GM19023 (cell line): ENCODE data around the gene KDM6A.
"Not testable (repeated sequence)": the region's sequence is repeated elsewhere in the genome, so short reads cannot be mapped to it uniquely, and the experiment has no call there.

ENCODE experiments used
- ATAC-seq: cut with Tn5 transposase; IDR thresholded peaks from one replicate; pipeline ENCODE4 v1.9.1; 2021; ENCODE audit warnings: mild to moderate bottlenecking, moderate library complexity; ENCODE audit not compliant: unreplicated experiment

KDM6A gene

DNA sequence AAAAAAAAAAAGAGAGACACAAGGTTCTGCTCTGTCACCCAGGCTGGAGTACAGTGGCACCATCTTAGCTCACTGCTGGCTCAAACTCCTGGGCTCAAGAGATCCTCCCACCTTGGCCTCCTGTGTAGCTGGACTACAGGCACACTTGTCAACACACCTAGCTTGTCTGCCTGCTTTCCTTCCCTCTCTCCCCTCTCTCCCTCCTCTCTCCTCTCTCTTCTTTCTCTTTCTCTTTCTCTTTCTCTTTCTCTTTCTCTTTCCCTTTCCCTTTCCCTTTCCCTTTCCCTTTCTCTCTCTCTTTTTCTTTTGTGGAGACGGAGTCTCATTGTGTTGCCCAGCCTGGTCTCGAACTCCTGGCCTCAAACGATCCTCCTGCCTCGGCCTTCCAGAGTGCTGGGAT lies 195.6 kb downstream of the KDM6A start:
- no peak for ATAC-seq

DNA sequence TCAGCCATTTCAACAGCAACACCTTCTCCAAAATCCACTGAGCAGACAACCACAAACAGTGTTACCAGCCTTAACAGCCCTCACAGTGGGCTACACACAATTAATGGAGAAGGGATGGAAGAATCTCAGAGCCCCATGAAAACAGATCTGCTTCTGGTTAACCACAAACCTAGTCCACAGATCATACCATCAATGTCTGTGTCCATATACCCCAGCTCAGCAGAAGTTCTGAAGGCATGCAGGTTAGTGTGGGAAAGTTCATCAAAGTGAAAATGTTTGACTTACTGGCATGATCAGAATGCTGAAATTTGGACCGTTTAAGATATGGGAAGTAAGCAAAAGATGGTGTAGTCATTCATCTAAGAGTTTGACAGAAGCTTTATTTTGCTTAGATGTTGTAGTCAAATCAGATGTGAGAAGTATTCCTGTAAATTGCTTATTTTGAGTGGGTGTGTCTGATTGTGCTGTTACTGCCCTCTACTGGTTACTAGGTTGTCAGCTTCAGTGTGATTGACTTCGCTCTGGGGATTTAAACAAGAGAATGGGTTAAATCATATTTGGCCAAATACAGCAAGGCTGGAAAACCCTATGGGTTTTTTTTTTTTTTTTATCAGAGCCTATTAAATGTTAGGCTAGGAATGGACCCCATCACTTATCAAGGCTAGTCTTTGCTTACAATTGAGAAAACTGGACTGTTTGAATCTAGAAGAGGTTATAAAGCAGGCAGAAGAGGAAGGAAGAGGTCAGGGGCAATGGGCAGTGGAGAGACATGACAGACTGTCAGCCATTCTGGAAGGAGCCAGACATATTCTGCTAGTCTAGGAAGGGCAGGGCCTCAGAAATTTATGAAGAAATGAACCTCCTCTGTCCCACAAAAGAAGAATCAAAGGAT lies 197.4 kb downstream of the KDM6A start:
- peak; percentile 49 for ATAC-seq

DNA sequence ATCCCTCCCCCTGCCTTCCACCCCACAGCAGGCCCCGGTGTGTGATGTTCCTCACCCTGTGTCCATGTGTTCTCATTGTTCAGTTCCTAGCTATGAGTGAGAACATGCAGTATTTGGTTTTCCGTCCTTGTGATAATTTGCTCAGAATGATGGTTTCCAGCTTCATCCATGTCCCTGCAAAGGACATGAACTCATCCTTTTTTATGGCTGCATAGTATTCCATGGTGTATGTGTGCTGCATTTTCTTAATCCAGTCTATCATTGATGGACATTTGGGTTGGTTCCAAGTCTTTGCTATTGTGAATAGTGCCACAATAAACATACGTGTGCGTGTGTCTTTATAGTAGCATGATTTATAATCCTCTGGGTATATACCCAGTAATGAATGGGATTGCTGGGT lies 200.0 kb downstream of the KDM6A start:
- not testable (repeated sequence) for ATAC-seq

DNA sequence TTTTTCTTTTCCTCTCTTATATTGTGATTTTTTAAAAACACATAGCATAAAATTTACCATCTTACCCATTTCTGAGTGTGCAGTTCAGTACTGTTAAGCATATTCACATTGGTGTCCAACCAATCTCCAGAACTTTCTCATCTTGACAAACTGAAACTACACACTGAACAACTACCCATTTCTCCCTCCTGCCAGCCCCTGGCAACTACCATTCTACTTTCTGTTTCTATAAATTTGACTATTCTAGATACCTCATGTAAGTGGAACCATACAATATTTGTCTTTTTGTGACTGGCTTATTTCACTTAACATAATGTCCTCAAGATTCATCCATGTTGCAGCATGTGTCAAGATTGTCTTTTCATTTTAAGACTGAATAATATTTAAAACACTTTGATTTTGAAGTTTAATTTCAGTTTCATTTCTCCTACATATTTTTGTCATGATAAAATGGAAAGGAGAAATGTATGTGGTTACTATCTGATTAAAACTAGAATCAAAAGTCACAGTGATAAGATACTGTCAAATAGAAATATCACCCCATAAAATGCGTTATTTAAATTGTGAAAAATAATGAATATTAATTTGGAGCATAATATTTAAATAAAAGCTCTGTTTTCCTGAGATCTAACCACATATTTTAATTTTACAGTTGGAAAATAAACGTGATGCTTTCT lies 204.9 kb downstream of the KDM6A start:
- ATAC-seq = peak; percentile 85

DNA sequence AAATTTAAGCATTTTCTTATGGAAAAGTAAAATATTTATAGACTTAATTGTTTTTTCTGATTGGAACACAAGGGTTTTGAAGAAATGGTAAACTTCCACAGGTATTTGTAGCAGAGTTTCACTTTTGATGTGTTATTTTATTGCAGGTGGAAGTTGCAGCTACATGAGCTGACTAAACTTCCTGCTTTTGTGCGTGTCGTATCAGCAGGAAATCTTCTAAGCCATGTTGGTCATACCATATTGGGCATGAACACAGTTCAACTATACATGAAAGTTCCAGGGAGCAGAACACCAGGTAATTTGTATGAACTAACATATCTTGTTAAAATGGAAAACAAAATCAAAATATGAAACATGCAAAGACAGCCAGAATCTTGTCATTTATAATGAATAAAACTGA lies 210.3 kb downstream of the KDM6A start:
- ATAC-seq = no peak

DNA sequence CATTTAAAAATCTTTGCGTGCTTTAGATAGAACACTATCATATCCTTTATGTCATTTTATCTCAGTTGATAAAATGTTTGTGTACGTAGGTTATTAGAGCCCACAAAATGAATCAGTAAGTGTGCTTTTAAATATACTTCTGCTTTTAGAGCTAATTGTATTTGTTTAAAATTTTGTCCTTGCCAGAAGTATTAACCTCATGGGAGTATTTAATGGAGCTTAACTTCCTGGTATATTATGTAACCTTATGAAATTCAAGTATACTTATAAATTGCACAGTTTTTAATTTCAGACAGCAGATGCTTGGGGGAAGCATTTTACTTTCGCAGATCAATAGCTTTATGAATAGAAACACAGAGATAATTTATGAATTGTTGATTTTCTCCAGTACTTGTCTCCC lies 237.5 kb downstream of the KDM6A start:
- no peak for ATAC-seq

DNA sequence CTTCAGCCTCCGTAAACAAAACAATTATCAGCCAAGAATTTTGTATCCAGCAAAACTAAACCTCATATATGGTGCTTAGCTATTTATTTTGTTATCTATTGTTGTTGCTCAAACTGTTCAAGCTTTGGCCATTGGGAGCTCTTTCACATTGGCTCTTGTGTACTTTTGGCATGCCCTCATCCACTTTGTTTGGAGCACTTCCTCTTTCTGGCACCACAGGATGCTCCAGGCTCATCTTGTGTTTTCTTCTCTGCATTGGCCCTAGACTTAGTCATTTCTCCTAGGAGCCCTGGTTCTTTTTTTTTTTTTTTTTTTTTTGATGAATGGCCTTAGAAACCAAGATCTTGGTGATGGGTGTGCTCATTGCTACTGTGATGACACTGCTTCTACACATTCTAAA lies 253.2 kb downstream of the KDM6A start:
- no peak for ATAC-seq

DNA sequence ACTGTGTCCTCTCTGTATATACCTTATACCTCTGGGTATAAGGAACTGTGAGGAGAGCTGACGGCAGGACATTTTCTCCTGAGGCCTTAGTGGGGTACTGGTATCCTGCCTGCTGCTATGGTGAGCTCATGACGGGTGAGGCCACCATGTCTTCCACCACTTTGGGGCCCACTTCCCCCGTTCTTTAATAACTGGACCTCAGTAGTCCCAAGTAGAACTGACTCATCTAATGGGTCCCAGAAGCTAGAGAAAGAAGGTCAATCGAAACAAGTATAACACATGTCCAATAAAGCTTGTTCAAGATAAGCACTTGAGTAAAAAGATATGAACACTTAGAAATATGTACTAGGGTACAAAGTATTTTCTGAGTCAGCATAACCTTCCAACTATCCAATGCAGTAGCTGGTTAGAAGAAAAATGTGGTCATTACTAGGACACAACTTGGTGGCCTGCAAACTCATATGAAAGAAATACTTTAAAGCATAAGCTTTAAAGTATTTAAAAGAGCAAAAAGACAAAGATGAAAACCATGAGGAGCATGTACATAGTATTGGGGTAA lies 256.0 kb downstream of the KDM6A start:
- no peak for ATAC-seq

DNA sequence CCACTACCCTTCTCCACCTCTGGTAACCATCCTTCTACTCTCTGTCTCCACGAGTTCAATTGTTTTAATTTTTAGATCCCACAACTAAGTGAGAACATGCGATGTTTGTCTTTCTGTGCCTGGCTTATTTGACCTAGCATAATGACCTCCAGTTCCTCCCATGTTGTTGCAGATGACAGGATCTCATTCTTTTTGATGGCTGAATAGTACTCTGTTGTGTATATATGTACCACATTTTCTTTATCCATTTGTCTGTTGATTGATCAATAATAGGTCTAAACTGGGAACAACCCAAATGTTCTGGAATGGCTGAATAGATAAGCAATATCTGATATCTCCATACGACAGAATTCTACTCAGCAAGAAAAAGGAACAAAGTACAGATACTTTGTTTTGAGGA lies 260.5 kb downstream of the KDM6A start:
- no peak for ATAC-seq

DNA sequence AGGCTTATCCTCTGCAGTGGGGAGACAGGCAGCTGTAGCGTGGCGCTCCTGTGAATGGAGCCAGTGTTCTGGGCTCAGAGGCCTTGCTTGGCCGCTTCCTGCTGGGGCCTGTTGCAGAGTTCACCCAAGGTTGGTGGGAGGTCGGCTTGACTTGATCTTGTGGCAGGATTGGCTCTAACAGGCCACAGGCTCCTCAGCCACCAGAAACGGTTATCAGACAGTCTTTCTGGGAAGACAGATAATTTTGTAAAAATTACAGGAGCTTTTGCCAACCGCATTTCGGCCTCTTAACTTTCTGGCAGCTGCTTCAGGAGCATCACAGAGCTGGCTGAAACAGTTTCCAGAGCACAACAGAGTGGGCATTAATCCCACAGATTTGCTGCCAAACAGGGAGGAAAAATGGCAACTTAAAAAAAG lies 261.3 kb downstream of the KDM6A start:
- ATAC-seq = no peak

DNA sequence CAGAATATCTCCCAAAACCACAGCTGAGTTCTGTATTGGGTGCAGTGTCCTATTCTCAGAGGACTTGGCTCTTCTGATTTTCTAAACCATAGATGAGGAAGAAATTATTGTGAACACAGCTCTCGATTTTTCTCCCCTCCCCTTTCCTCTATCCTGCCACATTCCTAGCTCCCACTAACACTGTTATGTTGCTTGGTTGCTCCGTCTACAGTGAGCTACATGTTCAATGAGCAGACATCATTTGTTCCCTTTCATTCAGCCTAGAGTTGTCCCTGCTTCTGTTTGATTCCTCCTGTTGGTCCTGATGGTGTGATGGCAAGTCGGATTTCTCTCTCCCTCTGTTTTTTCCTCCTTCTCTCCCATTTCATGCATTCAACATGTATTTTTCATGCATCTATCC lies 261.8 kb downstream of the KDM6A start:
- ATAC-seq = no peak

DNA sequence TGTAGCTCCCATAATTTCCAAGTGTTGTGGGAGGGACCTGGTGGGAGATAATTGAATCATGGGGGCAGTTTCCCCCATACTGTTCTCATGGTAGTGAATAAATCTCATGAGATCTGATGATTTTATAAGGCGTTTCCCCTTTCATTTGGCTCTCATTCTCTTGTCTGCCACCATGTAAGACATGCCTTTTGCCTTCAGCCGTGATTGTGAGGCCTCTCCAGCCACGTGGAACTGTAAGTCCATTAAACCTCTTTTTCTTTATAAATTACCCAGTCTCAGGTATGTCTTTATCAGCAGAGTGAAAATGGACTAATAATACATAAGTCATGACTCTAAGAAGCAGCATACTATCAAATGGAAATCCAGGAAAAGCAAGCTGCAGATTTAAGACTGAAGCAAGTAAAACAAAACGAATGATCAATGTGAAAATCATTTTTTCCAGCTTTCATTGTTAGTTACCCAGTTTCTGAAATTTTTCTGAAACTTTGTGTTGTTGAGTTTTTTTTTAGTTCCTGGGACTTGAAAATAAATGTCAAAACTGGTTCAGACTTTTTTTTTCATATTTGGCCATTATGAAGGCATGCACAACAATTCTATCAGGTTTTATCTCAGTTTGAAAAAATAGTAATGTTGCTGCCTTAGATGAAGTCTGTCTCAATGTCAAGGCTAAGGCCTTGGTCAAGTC lies 262.5 kb downstream of the KDM6A start:
- ATAC-seq = not testable (repeated sequence)

DNA sequence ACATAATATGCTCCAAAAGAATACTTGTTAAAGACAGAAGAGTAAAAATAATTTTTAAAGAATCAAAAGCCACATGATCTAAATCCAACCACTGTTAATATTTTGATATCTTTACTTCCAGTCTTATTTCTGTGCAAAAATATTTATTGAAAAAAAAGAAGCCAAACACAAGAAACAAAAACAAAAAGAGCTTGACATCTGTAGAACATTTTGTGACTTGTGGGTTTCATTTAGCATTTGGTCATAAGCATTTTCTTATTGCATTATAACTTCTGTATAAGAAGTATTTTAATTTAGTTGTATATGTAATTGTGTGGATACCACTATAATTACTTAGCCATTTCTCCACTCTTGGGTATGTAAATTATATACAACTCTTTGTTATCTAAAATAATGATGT lies 264.5 kb downstream of the KDM6A start:
- no peak for ATAC-seq

DNA sequence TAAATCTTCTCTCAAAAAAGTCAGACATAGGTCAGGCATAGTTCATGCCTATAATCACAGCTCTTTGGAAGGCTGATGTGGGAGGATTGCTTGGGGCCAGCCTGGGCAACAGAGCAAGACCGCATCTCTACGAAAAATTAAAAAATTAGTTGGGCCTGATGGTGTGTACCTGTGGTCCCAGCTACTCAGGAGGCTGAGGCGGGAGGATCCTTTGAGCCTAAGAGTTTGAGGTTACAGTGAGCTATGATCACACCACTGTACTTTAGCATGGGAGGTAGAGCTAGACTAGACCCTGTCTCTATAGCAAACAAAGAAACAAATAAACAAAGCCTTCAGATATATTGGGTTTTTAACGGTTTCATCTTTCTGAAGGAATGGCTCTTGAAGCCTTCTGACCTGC lies 265.5 kb downstream of the KDM6A start:
- ATAC-seq = no peak

DNA sequence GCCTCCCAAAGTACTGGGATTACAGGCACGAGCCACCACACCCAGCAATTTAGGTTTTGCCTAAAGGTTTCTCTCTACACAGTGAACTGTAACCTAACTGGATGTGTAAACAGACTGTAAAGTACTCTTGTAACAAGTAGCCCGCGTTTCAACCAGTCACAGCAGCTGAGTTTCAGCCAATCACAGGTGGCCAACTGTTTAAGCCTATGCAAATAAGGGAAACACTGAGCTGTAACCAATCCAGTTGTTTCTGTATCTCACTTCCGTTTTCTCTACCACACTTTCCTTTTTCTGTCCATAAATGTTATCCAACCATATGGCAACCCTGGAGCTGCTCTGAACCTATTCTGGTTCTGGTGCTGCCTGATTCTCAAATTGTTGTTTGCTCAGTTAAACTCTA lies 267.8 kb downstream of the KDM6A start:
- ATAC-seq = no peak

DNA sequence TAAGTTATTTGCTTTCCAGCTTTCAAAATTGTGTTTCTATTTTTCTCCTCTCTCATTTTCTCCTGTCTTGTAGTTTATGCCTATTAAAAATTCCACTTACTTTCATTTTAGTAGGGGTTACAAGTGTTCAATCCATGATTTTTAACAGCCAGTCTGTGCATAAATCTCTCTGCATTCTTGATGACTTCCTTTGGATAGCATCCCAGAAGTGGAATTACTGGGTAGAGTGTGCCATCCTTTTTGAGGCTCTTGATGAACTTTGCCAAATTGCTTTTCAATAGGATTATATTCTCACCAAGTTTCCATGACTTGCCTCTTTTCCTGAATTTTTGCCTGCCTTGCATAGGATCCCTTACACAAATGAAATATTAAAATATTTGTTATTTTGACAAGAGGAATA lies 269.2 kb downstream of the KDM6A start:
- no peak for ATAC-seq

DNA sequence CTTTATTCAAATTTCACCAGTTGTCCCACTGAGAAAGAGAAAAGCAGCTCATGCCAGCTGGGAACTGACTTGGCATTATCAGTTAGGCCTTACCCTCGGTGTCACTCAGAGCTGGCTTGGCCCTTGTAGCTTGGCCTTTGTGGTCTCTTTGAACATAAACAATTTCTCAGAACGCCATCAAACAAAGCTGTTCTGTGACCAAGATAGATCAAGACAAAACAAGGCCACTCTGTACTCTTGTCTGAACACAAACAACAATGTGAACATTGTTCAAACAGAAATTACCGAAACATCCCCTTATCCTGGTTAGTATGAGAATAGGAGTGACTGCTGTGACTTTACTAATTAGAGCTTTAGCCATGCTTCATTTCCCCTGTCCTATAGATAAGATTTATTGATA lies 270.5 kb downstream of the KDM6A start:
- no peak for ATAC-seq

DNA sequence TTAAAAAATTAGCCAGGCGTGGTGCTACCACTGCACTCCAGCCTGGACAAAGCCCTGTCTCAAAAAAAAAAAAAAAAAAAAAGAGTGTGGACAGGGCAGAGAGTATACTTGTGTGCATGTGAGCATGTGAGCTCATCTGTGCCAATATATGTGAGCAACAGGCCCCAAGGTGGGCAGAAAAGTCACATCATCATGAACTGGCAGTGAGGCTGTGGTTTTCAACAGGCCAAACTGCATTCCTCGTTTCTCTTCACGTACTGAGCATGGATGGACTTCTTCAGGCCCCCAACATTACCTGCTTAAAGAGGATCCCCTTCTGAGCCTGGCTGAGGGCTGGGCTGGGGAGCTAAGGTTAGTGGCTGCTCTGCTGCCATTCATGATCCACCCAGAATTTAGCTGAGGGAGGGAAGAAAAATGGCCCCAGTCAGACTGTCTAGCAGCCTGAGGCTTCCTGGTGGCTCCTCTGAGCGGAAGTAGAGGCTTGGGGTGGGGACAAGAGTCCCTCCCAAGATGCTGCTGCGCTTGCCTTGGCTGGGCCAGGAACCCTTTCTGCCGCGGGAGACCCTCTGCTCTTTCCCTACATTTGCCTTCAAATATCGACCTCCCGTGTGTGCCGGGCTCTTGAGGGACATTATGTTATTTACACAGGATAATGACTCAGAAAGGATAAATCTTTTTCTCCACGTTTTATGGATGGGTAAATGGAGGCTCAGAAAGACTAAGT lies 272.7 kb downstream of the KDM6A start:
- ATAC-seq = no peak

DNA sequence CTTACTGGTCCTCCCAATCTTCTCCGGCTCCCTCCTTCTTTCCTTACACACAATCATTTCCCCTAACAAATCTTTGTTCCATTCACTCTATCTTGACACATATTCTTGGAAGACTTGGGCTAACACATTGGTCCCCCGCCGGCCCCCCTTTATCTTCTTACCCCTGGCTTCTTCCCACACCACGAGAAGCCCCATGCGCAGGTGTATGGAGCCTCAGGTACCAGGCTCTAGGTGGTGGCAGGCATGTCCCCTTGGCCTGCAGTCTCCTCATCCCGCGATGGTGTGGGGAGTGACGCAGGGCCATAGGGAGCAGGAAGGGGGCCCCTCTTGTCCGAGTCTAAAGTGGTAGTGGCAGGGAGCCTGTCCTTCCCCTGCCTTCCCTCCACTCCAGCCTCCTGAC lies 277.8 kb downstream of the KDM6A start:
- no peak for ATAC-seq

DNA sequence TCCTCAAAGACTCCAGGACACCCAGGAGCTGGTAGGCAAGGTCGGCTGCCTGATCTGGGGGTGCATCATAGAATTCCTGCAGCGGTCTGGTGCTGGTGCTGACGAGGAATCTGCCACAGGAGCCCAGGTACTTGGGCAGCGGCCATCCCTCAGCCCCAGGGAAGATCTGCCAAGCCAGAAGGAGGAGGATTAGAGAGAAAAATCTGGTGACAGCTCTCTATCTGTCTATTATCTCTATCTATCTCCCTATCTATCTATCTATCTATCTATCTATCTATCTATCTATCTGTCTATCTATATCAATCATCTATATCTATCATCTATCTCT lies 281.0 kb downstream of the KDM6A start:
- ATAC-seq = no peak

DNA sequence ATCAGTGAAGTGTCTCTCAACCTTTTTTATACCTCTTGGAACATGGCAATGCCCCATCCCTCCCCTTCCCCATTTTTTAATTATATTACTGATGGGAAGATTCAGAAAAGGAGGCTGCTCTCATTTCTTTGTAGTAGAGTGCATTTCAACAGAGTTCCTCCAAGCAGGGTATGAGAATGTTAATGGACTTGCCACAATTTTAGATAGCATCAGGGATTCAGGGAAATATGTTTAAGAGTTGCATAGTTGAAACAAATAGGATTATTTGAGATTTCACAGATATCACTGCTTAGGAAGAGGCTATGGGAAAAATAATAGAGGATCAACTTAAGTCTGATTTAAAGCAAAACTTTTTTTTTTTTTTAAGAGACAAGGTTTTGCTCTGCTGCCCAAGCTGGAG lies 281.5 kb downstream of the KDM6A start:
- no peak for ATAC-seq
